Caco-2 (cell line): ENCODE data around the gene CFAP91. TPM values are rescaled to one million over a fixed set of nuclear protein-coding genes. Genes with fewer than 3 reads are reported as not detected.

Experiments
- BruUV-seq: library from RNA; stranded (reverse); fragments of 400-500 nt; replicated peaks from 2 replicates; lab custom pipeline; 2021; lab: Mats Ljungman, UMichigan
- CTCF ChIA-PET: fragments of 300-600 bp; sonication (Branson Sonifier 250); formaldehyde crosslinking; loops from one replicate; lab custom pipeline; 2022; ENCODE audit warnings: antibody characterized with exemption; lab: Charles Lee
- POLR2A ChIA-PET: fragments of 300-600 bp; sonication (Branson Sonifier 250); formaldehyde crosslinking; loops from one replicate; lab custom pipeline; 2022; ENCODE audit warnings: antibody characterized with exemption; lab: Charles Lee
- DNase-seq, 2 experiments: peaks; one replicate each; pipeline versions ENCODE4 v3.0.0 to v3.0.0-alpha.2; 2020 to 2022
- H3K27me3 ChIP-seq: replicated peaks from 2 replicates; pipeline ENCODE4 v1.6.0; 2011; ENCODE audit warnings: low read length; ENCODE audit not compliant: control insufficient read depth, insufficient read depth
- H3K36me3 ChIP-seq: 2 replicates; pipeline ENCODE4 v1.5.1; 2011; ENCODE audit warnings: low read length; ENCODE audit not compliant: control insufficient read depth, insufficient read depth
- H3K4me1 ChIP-seq: fragments of 250-450 bp; sonication (Bioruptor Pico); 2 replicates; pipeline ENCODE4 v1.5.1; 2020; ENCODE audit warnings: mild to moderate bottlenecking
- H3K4me3 ChIP-seq: 2 replicates; pipeline ENCODE4 v1.5.1; 2011; ENCODE audit warnings: low read depth, mild to moderate bottlenecking, control low read depth, low read length
- H3K9me3 ChIP-seq: fragments of 250-450 bp; sonication (Bioruptor Pico); 2 replicates; pipeline ENCODE4 v1.5.1; 2020; ENCODE audit warnings: mild to moderate bottlenecking, moderate library complexity
- H3K27ac Mint-ChIP-seq: one replicate; pipeline ENCODE4 v1.8.0; 2022; ENCODE audit warnings: mixed read lengths; ENCODE audit not compliant: unreplicated experiment
- H3K27me3 Mint-ChIP-seq: one replicate; pipeline ENCODE4 v1.8.0; 2022; ENCODE audit warnings: mixed read lengths; ENCODE audit not compliant: insufficient read depth, unreplicated experiment
- H3K36me3 Mint-ChIP-seq: one replicate; pipeline ENCODE4 v1.8.0; 2022; ENCODE audit warnings: mild to moderate bottlenecking, mixed read lengths; ENCODE audit not compliant: insufficient read depth, unreplicated experiment
- H3K4me1 Mint-ChIP-seq: one replicate; pipeline ENCODE4 v1.8.0; 2022; ENCODE audit warnings: low read depth, mixed read lengths; ENCODE audit not compliant: unreplicated experiment
- H3K4me3 Mint-ChIP-seq: one replicate; pipeline ENCODE4 v1.8.0; 2022; ENCODE audit warnings: mild to moderate bottlenecking, moderate library complexity, mixed read lengths; ENCODE audit not compliant: unreplicated experiment
- H3K9me3 Mint-ChIP-seq: one replicate; pipeline ENCODE4 v1.8.0; 2022; ENCODE audit warnings: mixed read lengths; ENCODE audit not compliant: unreplicated experiment
- CTCF ChIP-seq, 2 experiments: fragments of 200-600 bp in 1 of 2; IDR thresholded peaks; 1 replicate in 1 of 2; 2 replicates in 1 of 2; pipeline versions ENCODE4 v1.5.1 to v1.8.0; 2011 to 2022; ENCODE audit warnings: antibody characterized with exemption in 1 of 2, control low read depth in 1 of 2, inconsistent platforms in 1 of 2, low read depth in 1 of 2, low read length in 1 of 2, mild to moderate bottlenecking in 1 of 2, moderate library complexity in 1 of 2; ENCODE audit not compliant: insufficient read depth in 1 of 2, severe bottlenecking in 1 of 2, unreplicated experiment in 1 of 2
- intact Hi-C: fragments of 100-400 bp; cut with micrococcal nuclease; formaldehyde crosslinking; loops from one replicate; pipeline ENCODE4 v1.10.0; 2022; ENCODE audit not compliant: unreplicated experiment
- total RNA-seq: library from RNA; stranded (reverse); gene quantifications from 2 replicates; pipeline ENCODE4 v1.2.3, GENCODE V29; 2022

Gene CFAP91
- total RNA-seq, 1 experiment from 2014 or later: not detected

GRCh38 chr3:119658994-119659393, 43.8 kb upstream of the CFAP91 start:
- Mint-ChIP-seq H3K27ac (no peak overlapping the region), H3K4me3 (no peak overlapping the region), H3K27me3 (no peaks in the 10 kb centered on the region), H3K36me3 (no peaks in the 10 kb centered on the region), H3K4me1 (no peaks in the 10 kb centered on the region), H3K9me3 (no peaks in the 10 kb centered on the region)
- POLR2A ChIA-PET: no interaction called here
- Histone ChIP-seq H3K4me1 (no peaks in the 10 kb centered on the region), H3K27me3 (no peaks in the 10 kb centered on the region; the same call in 1 of the 2 replicates), H3K9me3 (no peaks in the 10 kb centered on the region), H3K36me3 (no peaks in the 10 kb centered on the region), H3K4me3 (no peak overlapping the region)
- BruUV-seq: no TSS peak
- no peak for TF ChIP-seq CTCF (IDR thresholded peaks at IDR 0.05; ENCODE audit: insufficient read depth in 1 of 2, low read depth in 1 of 2, low read length in 1 of 2, severe bottlenecking in 1 of 2, unreplicated experiment in 1 of 2)
- DNase-seq: no peak
- intact Hi-C loops: no loop called here
- CTCF ChIA-PET: no interaction called here

DNA sequence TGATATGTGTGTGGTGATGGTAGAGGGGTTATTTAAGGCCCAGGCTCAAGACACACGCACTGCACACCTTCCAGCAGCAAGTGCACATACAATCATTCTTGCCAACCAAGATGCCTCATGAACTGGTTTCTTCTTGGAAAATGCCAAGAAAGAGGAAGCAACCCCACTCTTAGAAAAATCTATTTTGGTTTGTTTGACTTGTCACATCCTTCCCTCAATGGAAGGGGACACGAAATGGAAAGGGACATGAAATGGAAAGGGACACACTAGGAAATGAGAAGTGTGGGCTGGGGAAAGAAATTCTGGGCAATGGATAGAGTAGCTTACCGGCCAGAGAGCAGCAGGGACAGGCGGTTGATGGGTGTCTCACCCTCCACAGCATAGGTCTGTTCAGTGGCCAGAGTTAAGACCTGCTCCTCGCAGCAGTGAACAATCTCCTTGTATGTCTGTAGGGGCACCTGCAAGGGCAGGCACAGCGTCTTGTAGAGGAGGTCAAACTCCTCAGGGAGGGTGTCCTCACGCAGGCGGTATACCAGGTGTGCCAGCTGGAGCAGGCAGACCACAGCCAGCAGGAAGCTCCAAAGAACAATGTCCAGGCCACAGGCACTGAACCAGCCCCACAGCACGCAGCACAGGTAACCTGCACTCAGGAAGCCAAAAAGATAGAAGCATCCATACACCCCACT, 43.1 kb upstream of the CFAP91 start:
- CTCF ChIA-PET: no interaction called here
- Mint-ChIP-seq H3K36me3 (no peaks in the 10 kb centered on the region), H3K27me3 (no peaks in the 10 kb centered on the region), H3K4me3 (no peak overlapping the region), H3K4me1 (no peaks in the 10 kb centered on the region), H3K27ac (no peak overlapping the region), H3K9me3 (no peaks in the 10 kb centered on the region)
- no peak for DNase-seq
- Histone ChIP-seq H3K4me1 (peaks cover 1% of the 10 kb centered on the region), H3K36me3 (no peaks in the 10 kb centered on the region), H3K4me3 (no peak overlapping the region), H3K9me3 (no peaks in the 10 kb centered on the region), H3K27me3 (no peaks in the 10 kb centered on the region; the same call in 1 of the 2 replicates)
- intact Hi-C loops: no loop called here
- BruUV-seq: no TSS peak
- POLR2A ChIA-PET: no interaction called here
- TF ChIP-seq CTCF (IDR thresholded peaks at IDR 0.05; ENCODE audit: insufficient read depth in 1 of 2, low read depth in 1 of 2, low read length in 1 of 2, severe bottlenecking in 1 of 2, unreplicated experiment in 1 of 2): no peak

DNA sequence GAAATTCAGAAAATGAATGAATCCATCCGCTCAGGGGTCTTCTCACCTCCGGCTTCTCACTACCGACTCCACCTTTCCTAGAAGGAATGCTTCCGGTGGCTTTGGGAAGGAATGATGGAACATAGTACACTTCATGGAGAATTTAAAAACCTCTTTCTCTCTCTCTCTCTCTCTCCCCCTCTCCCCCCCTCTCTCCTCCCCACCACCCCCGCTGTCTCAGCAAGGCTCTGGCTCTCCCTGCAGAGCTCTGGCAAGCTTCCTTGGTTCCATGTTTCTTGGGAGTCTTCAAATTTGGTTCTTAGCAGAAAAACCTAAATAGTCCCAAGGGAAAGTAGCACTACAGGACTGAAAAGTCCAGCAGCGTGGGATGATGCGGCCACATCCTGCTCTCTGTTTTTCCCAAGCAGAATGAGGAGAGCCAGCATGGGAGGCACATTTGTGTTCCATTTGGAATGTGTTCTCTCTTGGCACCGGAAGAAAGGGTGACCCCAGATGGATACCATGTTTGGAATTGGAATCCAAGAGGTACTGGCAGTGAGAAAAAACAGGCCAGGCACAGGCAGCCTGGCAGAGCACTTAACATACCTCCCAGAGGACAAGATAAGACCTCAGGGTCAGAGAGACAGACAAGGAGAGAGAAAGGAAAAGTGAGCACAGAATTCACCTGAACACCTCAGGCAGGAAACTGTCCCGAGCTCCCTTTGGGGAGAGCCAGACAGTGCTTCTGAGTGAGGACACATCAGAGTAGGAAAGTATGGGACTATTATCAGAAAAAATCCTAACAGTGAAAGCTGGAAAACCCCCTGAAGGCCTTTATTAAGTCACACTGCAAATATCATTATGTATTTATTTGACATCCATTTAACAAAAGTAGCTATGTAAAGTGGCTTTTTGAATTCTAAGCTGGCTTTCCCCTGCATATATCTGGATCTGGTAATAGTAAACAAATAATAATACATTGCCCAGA, 42.1 kb upstream of the CFAP91 start, which contains the start of gene POPDC2:
Gene POPDC2, minus strand, starts transcription at position 116 of the 967 bp plus-strand sequence. CDS start 166 bp downstream, outside the sequence.
- BruUV-seq: no TSS peak
- Histone ChIP-seq H3K9me3 (no peaks in the 10 kb centered on the region), H3K4me3 (no peak within 1 kb of the TSS), H3K4me1 (peaks cover 12% of the 10 kb centered on the region), H3K27me3 (no peaks in the 10 kb centered on the region; the same call in 1 of the 2 replicates), H3K36me3 (no peaks in the 10 kb centered on the region)
- intact Hi-C loops: no loop called here
- Mint-ChIP-seq H3K4me3 (no peak within 1 kb of the TSS), H3K4me1 (no peaks in the 10 kb centered on the region), H3K27me3 (no peaks in the 10 kb centered on the region), H3K9me3 (no peaks in the 10 kb centered on the region), H3K36me3 (no peaks in the 10 kb centered on the region), H3K27ac (no peak within 1 kb of the TSS)
- CTCF ChIA-PET: no interaction called here
- no peak for TF ChIP-seq CTCF (IDR thresholded peaks at IDR 0.05; ENCODE audit: insufficient read depth in 1 of 2, low read depth in 1 of 2, low read length in 1 of 2, severe bottlenecking in 1 of 2, unreplicated experiment in 1 of 2)
- DNase-seq: no peak
- POLR2A ChIA-PET: no interaction called here
